Osteoblast (primary cell): ENCODE measurements around the gene SPATA31D1. TPM values are rescaled to one million over a fixed set of nuclear protein-coding genes. Genes with fewer than 3 reads are reported as not detected.

Experiments
- DNase-seq: peaks from one replicate; pipeline ENCODE4 v3.0.0; 2011; ENCODE audit warnings: low spot score, mixed read lengths; ENCODE audit not compliant: insufficient read length; ENCODE audit errors: missing footprints
- H2AFZ ChIP-seq: 2 replicates; pipeline ENCODE4 v1.6.0; 2011; ENCODE audit warnings: mild to moderate bottlenecking, low read length
- H3K27ac ChIP-seq: 2 replicates; pipeline ENCODE4 v1.5.1; 2011; ENCODE audit warnings: mild to moderate bottlenecking, low read depth, low read length, moderate library complexity
- H3K27me3 ChIP-seq: 2 replicates; pipeline ENCODE4 v1.6.0; 2012; ENCODE audit warnings: mild to moderate bottlenecking, control low read depth, inconsistent platforms, low read length, moderate library complexity; ENCODE audit not compliant: insufficient read depth
- H3K36me3 ChIP-seq: 2 replicates; pipeline ENCODE4 v1.5.1; 2011; ENCODE audit warnings: mild to moderate bottlenecking, low read length, control low read depth, moderate library complexity; ENCODE audit not compliant: insufficient read depth
- H3K4me1 ChIP-seq: 2 replicates; pipeline ENCODE4 v1.5.1; 2011; ENCODE audit warnings: mild to moderate bottlenecking, low read length, control low read depth, moderate library complexity; ENCODE audit not compliant: insufficient read depth
- H3K4me2 ChIP-seq: 2 replicates; pipeline ENCODE4 v1.6.0; 2011; ENCODE audit warnings: mild to moderate bottlenecking, low read length; ENCODE audit not compliant: insufficient read depth
- H3K4me3 ChIP-seq: fragments of 200-600 bp; sonication (generic); 3 replicates; pipeline ENCODE4 v1.5.1; 2012; ENCODE audit warnings: mild to moderate bottlenecking, low read length, inconsistent platforms; ENCODE audit not compliant: insufficient read depth
- H3K79me2 ChIP-seq: 2 replicates; pipeline ENCODE4 v1.6.0; 2012; ENCODE audit warnings: mild to moderate bottlenecking, low read length, control low read depth, inconsistent platforms; ENCODE audit not compliant: insufficient read depth
- H3K9me3 ChIP-seq: 2 replicates; pipeline ENCODE4 v1.5.1; 2011; ENCODE audit warnings: low read depth, low read length, control low read depth
- H4K20me1 ChIP-seq: 2 replicates; pipeline ENCODE4 v1.6.0; 2012; ENCODE audit warnings: mild to moderate bottlenecking, low read length, control low read depth; ENCODE audit not compliant: insufficient read depth
- total RNA-seq: library from RNA; depleted of rRNA; stranded (reverse); fragments of >200 nt; gene quantifications from 2 replicates; pipeline ENCODE4 v1.2.3, GENCODE V29; 2012
- TF ChIP-seq, protein P1 (sequence below): IDR thresholded peaks from 2 replicates; pipeline ENCODE4 v1.5.1; 2011; ENCODE audit warnings: mild to moderate bottlenecking, low read depth, low read length, moderate library complexity; ENCODE audit errors: extremely low read depth

SPATA31D1 gene
- total RNA-seq, 1 donor, result not detected

DNA sequence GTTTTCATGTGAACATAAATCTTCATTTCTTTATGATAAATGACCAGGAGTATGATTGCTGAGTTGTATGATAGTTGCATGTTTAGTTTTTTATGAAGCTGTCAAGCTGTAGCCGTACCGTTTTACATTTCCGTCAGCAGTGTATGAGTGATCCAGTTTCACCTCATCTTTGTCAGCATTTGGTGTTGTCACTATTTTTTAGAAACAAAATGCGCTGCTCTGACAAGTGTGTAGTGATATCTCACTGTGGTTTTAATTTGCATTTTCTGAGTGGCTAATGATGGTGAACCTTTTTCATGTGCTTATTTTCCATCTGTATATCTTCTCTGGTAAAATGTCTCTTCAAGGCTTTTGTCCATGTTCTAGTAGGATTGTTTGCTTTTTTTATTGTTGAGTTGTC lies 6.7 kb upstream of the SPATA31D1 start:
- Histone ChIP-seq H3K27me3 (no peaks in the 10 kb centered on the region), H4K20me1 (no peaks in the 10 kb centered on the region), H3K4me1 (no peaks in the 10 kb centered on the region), H3K27ac (no peak overlapping the region), H3K4me2 (no peak overlapping the region), H3K79me2 (no peaks in the 10 kb centered on the region), H3K4me3 (no peak overlapping the region), H3K36me3 (no peaks in the 10 kb centered on the region), H3K9me3 (no peaks in the 10 kb centered on the region), H2AFZ (no peak overlapping the region)
- TF ChIP-seq, protein P1, sequence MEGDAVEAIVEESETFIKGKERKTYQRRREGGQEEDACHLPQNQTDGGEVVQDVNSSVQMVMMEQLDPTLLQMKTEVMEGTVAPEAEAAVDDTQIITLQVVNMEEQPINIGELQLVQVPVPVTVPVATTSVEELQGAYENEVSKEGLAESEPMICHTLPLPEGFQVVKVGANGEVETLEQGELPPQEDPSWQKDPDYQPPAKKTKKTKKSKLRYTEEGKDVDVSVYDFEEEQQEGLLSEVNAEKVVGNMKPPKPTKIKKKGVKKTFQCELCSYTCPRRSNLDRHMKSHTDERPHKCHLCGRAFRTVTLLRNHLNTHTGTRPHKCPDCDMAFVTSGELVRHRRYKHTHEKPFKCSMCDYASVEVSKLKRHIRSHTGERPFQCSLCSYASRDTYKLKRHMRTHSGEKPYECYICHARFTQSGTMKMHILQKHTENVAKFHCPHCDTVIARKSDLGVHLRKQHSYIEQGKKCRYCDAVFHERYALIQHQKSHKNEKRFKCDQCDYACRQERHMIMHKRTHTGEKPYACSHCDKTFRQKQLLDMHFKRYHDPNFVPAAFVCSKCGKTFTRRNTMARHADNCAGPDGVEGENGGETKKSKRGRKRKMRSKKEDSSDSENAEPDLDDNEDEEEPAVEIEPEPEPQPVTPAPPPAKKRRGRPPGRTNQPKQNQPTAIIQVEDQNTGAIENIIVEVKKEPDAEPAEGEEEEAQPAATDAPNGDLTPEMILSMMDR, result no peak
- DNase-seq, result no peak

DNA sequence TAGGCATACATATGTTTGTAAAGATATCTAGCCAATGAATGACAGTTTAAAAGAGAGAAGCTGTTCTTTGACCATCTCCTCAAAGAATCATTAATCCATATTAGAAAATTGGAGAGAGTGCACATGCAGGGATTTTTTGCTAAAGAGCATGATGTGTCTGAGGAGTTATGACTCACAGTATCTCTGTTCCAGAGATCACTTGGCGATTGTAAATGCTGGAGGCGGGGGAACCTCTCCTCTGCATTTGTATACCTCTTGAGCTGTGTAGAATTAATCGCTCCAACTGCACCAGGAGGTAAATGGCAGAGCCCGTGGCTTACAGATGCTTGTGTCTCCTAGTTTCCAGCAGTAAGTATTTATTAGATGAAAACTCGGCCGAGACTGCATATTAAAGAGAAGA lies 3.6 kb upstream of the SPATA31D1 start:
- DNase-seq, result no peak
- TF ChIP-seq, protein P1, result no peak
- H3K4me2 ChIP-seq, result no peak overlapping the region
- no peak overlapping the region for H3K4me3 ChIP-seq
- H3K79me2 ChIP-seq, result no peaks in the 10 kb centered on the region
- H3K9me3 ChIP-seq, result no peaks in the 10 kb centered on the region
- no peak overlapping the region for H3K27ac ChIP-seq
- H3K27me3 ChIP-seq, result no peaks in the 10 kb centered on the region
- H4K20me1 ChIP-seq, result no peaks in the 10 kb centered on the region
- H2AFZ ChIP-seq, result no peak overlapping the region
- no peaks in the 10 kb centered on the region for H3K4me1 ChIP-seq
- H3K36me3 ChIP-seq, result no peaks in the 10 kb centered on the region

DNA sequence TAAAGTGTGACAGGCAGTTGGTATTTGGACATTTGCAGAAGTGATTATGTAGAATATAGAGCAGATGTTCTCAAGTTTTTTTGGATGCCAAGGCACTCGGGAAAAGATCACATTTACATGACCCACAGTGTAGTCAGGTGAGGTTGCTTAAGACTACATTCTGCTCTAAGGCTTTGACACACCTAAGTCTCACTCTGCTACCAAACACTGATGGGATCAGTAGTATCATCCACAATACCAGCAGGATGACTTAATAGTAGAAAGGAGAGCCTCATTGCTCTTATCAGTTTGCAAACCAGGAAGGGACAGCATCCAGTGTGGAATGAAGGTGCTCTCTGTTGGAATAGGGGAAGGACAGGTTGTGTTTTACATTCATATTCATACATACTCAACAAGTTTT lies 2.5 kb upstream of the SPATA31D1 start:
- no peak overlapping the region for H3K4me3 ChIP-seq
- TF ChIP-seq, protein P1, result no peak
- no peaks in the 10 kb centered on the region for H4K20me1 ChIP-seq
- no peak overlapping the region for H2AFZ ChIP-seq
- H3K36me3 ChIP-seq, result no peaks in the 10 kb centered on the region
- H3K9me3 ChIP-seq, result no peaks in the 10 kb centered on the region
- no peak for DNase-seq
- H3K27ac ChIP-seq, result no peak overlapping the region
- no peaks in the 10 kb centered on the region for H3K79me2 ChIP-seq
- no peak overlapping the region for H3K4me2 ChIP-seq
- no peaks in the 10 kb centered on the region for H3K27me3 ChIP-seq
- H3K4me1 ChIP-seq, result no peaks in the 10 kb centered on the region

DNA sequence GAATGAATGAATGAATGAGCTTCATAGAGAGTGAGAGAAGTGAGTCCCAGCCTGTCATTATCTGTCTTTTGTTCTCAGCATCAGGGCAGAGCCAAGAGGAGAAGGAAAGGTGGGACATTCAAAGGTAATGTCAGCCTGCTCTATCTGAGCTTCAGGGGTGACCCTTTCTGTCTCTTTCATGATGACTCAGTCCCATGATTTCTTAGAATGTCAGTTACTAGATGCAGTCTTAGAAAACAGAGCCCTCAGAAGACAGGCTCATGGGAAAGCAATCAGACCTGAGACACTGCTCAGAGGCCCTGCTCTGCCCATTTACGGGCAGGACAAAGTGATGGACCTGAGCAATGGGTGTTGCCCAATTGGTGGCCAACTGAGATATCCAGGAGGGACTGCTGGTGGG lies 1.1 kb downstream of the SPATA31D1 start:
- Histone ChIP-seq H3K79me2 (no peaks in the 10 kb centered on the region), H4K20me1 (no peaks in the 10 kb centered on the region), H3K4me3 (no peak overlapping the region), H3K27me3 (no peaks in the 10 kb centered on the region), H3K27ac (no peak overlapping the region), H3K4me2 (no peak overlapping the region), H3K9me3 (no peaks in the 10 kb centered on the region), H2AFZ (no peak overlapping the region), H3K4me1 (no peaks in the 10 kb centered on the region), H3K36me3 (no peaks in the 10 kb centered on the region)
- TF ChIP-seq, protein P1, result no peak
- no peak for DNase-seq
